IMR-90 (cell line): ENCODE results near the gene LCE1A. TPM values are rescaled to one million over a fixed set of nuclear protein-coding genes. Genes with fewer than 3 reads are reported as not detected.

Experiments used
- ATAC-seq: fragments of 200-7000 bp; cut with Tn5 transposase; 2 replicates; pipeline ENCODE4 v1.9.1; 2020; ENCODE audit warnings: low read depth, mild to moderate bottlenecking, moderate library complexity
- BruUV-seq: library from RNA; stranded (reverse); fragments of 400-500 nt; replicated peaks from 2 replicates; lab custom pipeline; 2021; lab: Mats Ljungman, UMichigan
- CTCF ChIA-PET: fragments of 300-600 bp; formaldehyde crosslinking; extraction: SDS; loops from one replicate; lab custom pipeline; 2021; ENCODE audit warnings: antibody characterized with exemption; lab: Yijun Ruan, JAX
- POLR2A ChIA-PET: fragments of 300-600 bp; sonication (Branson Sonifier 250); formaldehyde crosslinking; loops from one replicate; lab custom pipeline; 2022; ENCODE audit warnings: antibody characterized with exemption; ENCODE audit not compliant: unreplicated experiment; lab: Charles Lee
- DNase-seq: peaks from one replicate; pipeline ENCODE4 v3.0.0; 2013
- H2AFZ ChIP-seq: replicated peaks from 2 replicates; pipeline ENCODE3; 2013; ENCODE audit warnings: low read length, mild to moderate bottlenecking; ENCODE audit not compliant: poor library complexity
- H2AK5ac ChIP-seq: 2 replicates; pipeline ENCODE4 v1.6.1; 2013; ENCODE audit warnings: low read depth, low read length, inconsistent platforms
- H2AK9ac ChIP-seq: replicated peaks from 2 replicates; pipeline ENCODE3; 2013; ENCODE audit warnings: mild to moderate bottlenecking, low read depth, low read length, moderate library complexity; ENCODE audit not compliant: poor library complexity
- H2BK120ac ChIP-seq: 2 replicates; pipeline ENCODE4 v1.6.1; 2013; ENCODE audit warnings: low read depth, low read length, inconsistent platforms
- H2BK15ac ChIP-seq: 3 replicates; pipeline ENCODE4 v1.6.1; 2013; ENCODE audit warnings: low read depth, low read length, inconsistent platforms
- H2BK20ac ChIP-seq: 2 replicates; pipeline ENCODE4 v1.6.1; 2013; ENCODE audit warnings: low read depth, mild to moderate bottlenecking, inconsistent platforms, low read length, moderate library complexity
- H2BK5ac ChIP-seq: 2 replicates; pipeline ENCODE4 v1.6.1; 2013; ENCODE audit warnings: mild to moderate bottlenecking, low read depth, low read length, inconsistent platforms; ENCODE audit not compliant: poor library complexity, severe bottlenecking
- H3K14ac ChIP-seq: replicated peaks from 2 replicates; pipeline ENCODE4 v1.6.1; 2013; ENCODE audit warnings: low read depth, low read length, inconsistent platforms
- H3K18ac ChIP-seq: 2 replicates; pipeline ENCODE4 v1.6.1; 2013; ENCODE audit warnings: low read depth, low read length, control low read depth
- H3K23ac ChIP-seq: 2 replicates; pipeline ENCODE4 v1.6.1; 2013; ENCODE audit warnings: low read depth, low read length, inconsistent platforms
- H3K27ac ChIP-seq: 2 replicates; pipeline ENCODE4 v1.5.1; 2013; ENCODE audit warnings: mild to moderate bottlenecking, control low read depth, low read length; ENCODE audit not compliant: insufficient read depth
- H3K27me3 ChIP-seq: 2 replicates; pipeline ENCODE4 v1.6.1; 2013; ENCODE audit warnings: low read length; ENCODE audit not compliant: control insufficient read depth, insufficient read depth
- H3K36me3 ChIP-seq: 2 replicates; pipeline ENCODE4 v1.6.1; 2013; ENCODE audit warnings: low read length, mixed read lengths; ENCODE audit not compliant: control insufficient read depth, insufficient read depth
- H3K4ac ChIP-seq: 2 replicates; pipeline ENCODE4 v1.6.1; 2013; ENCODE audit warnings: low read depth, low read length, inconsistent platforms
- H3K4me1 ChIP-seq: 2 replicates; pipeline ENCODE4 v1.6.1; 2013; ENCODE audit warnings: low read length, mixed read lengths; ENCODE audit not compliant: control insufficient read depth, insufficient read depth
- H3K4me2 ChIP-seq: 2 replicates; pipeline ENCODE4 v1.6.1; 2013; ENCODE audit warnings: low read depth, mild to moderate bottlenecking, control low read depth, low read length, moderate library complexity
- H3K4me3 ChIP-seq: 2 replicates; pipeline ENCODE4 v1.5.1; 2013; ENCODE audit warnings: low read depth, mild to moderate bottlenecking, control low read depth, low read length, moderate library complexity; ENCODE audit not compliant: insufficient read depth
- H3K56ac ChIP-seq: 2 replicates; pipeline ENCODE4 v1.6.1; 2013; ENCODE audit warnings: low read length, inconsistent platforms; ENCODE audit not compliant: insufficient read depth; ENCODE audit errors: extremely low read depth
- H3K79me1 ChIP-seq, 2 experiments: 2 replicates each; pipeline ENCODE4 v1.6.1; 2013; ENCODE audit warnings: low read length in 2 of 2, inconsistent platforms in 1 of 2, low read depth in 1 of 2
- H3K9ac ChIP-seq: 2 replicates; pipeline ENCODE4 v1.6.1; 2013; ENCODE audit warnings: low read depth, low read length, control low read depth
- H3K9me1 ChIP-seq: 2 replicates; pipeline ENCODE4 v1.6.1; 2013; ENCODE audit warnings: low read length, inconsistent platforms; ENCODE audit not compliant: insufficient read depth
- H3K9me3 ChIP-seq: 2 replicates; pipeline ENCODE4 v1.6.1; 2013; ENCODE audit warnings: low read length; ENCODE audit not compliant: control insufficient read depth, insufficient read depth
- H4K20me1 ChIP-seq: 2 replicates; pipeline ENCODE4 v1.6.1; 2013; ENCODE audit warnings: low read length, inconsistent platforms; ENCODE audit not compliant: insufficient read depth
- H4K5ac ChIP-seq: 2 replicates; pipeline ENCODE4 v1.6.1; 2013; ENCODE audit warnings: mild to moderate bottlenecking, low read depth, low read length, control low read depth
- H4K8ac ChIP-seq, 2 experiments: 2 replicates each; pipeline ENCODE4 v1.6.1; 2013; ENCODE audit warnings: low read depth in 2 of 2, low read length in 2 of 2, control low read depth in 1 of 2, inconsistent platforms in 1 of 2
- H4K91ac ChIP-seq: 2 replicates; pipeline ENCODE4 v1.6.1; 2013; ENCODE audit warnings: low read depth, low read length, inconsistent platforms; ENCODE audit not compliant: insufficient read depth
- CEBPB ChIP-seq: IDR thresholded peaks from 2 replicates; pipeline ENCODE4 v1.6.1; 2012; ENCODE audit warnings: low read depth, low read length, improper control_type of control experiment
- ELK1 ChIP-seq: fragments of 150-350 bp; IDR thresholded peaks from 2 replicates; pipeline ENCODE4 v1.6.1; 2016; ENCODE audit warnings: low read depth, mild to moderate bottlenecking, low read length, moderate library complexity, borderline replicate concordance
- MAZ ChIP-seq: IDR thresholded peaks from 2 replicates; pipeline ENCODE4 v1.6.1; 2012; ENCODE audit warnings: low read depth, mild to moderate bottlenecking, low read length, improper control_type of control experiment, moderate library complexity, borderline replicate concordance
- MXI1 ChIP-seq: IDR thresholded peaks from 2 replicates; pipeline ENCODE4 v1.6.1; 2012; ENCODE audit warnings: low read depth, mild to moderate bottlenecking, low read length, moderate library complexity, borderline replicate concordance
- SMC3 ChIP-seq: fragments of 150-350 bp; IDR thresholded peaks from 2 replicates; pipeline ENCODE4 v1.6.1; 2016; ENCODE audit warnings: low read depth, mild to moderate bottlenecking, antibody characterized with exemption, low read length, moderate library complexity
- WGBS, 2 experiments: methylation state at CpG; one replicate each; pipeline versions ENCODE4 v1.1.5 to v1.1.7; 2013; ENCODE audit warnings: missing lambda C conversion rate in 2 of 2; ENCODE audit not compliant: insufficient read length in 1 of 2; ENCODE audit errors: extremely low coverage in 2 of 2; 5-methylcytosine and 5-hydroxymethylcytosine counted together
- dilution Hi-C: fragments of 300-500 bp; cut with HindIII; formaldehyde crosslinking; loops from one replicate; pipeline ENCODE4 v1.14.3; 2018; ENCODE audit warnings: low sequenced_read_pairs; ENCODE audit not compliant: unreplicated experiment
- in situ Hi-C: fragments of 300-500 bp; cut with MboI; formaldehyde crosslinking; loops from 3 replicates; pipeline ENCODE4 v1.14.3; 2019; ENCODE audit warnings: low sequenced_read_pairs, inconsistent platforms, mixed read lengths
- intact Hi-C: fragments of 100-400 bp; cut with micrococcal nuclease; formaldehyde crosslinking; loops from 2 replicates; pipeline ENCODE4 v1.10.0; 2022
- polyA plus RNA-seq, 3 experiments: library from polyadenylated mRNA; depleted of rRNA; stranded (reverse); fragments of >200 nt; gene quantifications; 2 replicates each; pipeline ENCODE4 v1.2.3, GENCODE V29; 2012; ENCODE audit warnings: low replicate concordance in 1 of 3
- total RNA-seq: library from RNA; depleted of rRNA; stranded (reverse); fragments of >200 nt; gene quantifications from 2 replicates; pipeline ENCODE4 v1.2.3, GENCODE V29; 2012
- TF ChIP-seq, protein P1 (sequence below): fragments of 150-350 bp; IDR thresholded peaks from 2 replicates; pipeline ENCODE4 v1.6.1; 2017; ENCODE audit warnings: mild to moderate bottlenecking, antibody characterized with exemption, low read length, low read depth

The LCE1A gene
- total and polyA plus RNA-seq, 2 of the 4 experiments (the other 2 are of a cell fraction) = not detected

GRCh38 chr1:152858062-152858461 is 30.8 kb downstream of the LCE1A start:
- H3K27me3 ChIP-seq = no peaks in the 10 kb centered on the region
- no peak overlapping the region for H2AK9ac ChIP-seq
- intact Hi-C loops (no loop called here), dilution Hi-C loops (no loop called here), in situ Hi-C loops (no loop called here)
- no peak overlapping the region for H3K18ac ChIP-seq
- H3K4ac ChIP-seq = no peak overlapping the region
- no peaks in the 10 kb centered on the region for H4K20me1 ChIP-seq
- CTCF ChIA-PET = no interaction called here
- DNase-seq = no peak
- no peak overlapping the region for H3K4me2 ChIP-seq
- H3K56ac ChIP-seq = no peak overlapping the region
- H3K9me1 ChIP-seq = no peaks in the 10 kb centered on the region
- H2BK15ac ChIP-seq = no peak overlapping the region
- BruUV-seq = no TSS peak
- H2BK20ac ChIP-seq = no peak overlapping the region
- H2AK5ac ChIP-seq = no peak overlapping the region
- no peak overlapping the region for H2BK120ac ChIP-seq
- H2AFZ ChIP-seq = no peak overlapping the region
- no peak for ATAC-seq
- H4K5ac ChIP-seq = no peak overlapping the region
- no peaks in the 10 kb centered on the region for H3K36me3 ChIP-seq
- no peak overlapping the region for H3K9ac ChIP-seq
- no peak overlapping the region for H2BK5ac ChIP-seq
- POLR2A ChIA-PET = no interaction called here
- no peaks in the 10 kb centered on the region for H3K79me1 ChIP-seq
- H3K23ac ChIP-seq = no peak overlapping the region
- H3K27ac ChIP-seq = no peak overlapping the region
- no CpG with 5 or more reads among the region's 1 CpG for WGBS, 2 experiments
- H3K9me3 ChIP-seq = no peaks in the 10 kb centered on the region
- H3K14ac ChIP-seq = no peak overlapping the region
- H4K91ac ChIP-seq = no peak overlapping the region
- H3K4me3 ChIP-seq = no peak overlapping the region
- H3K4me1 ChIP-seq = no peaks in the 10 kb centered on the region
- TF ChIP-seq MAZ = no peak
- no peak for TF ChIP-seq CEBPB
- TF ChIP-seq, protein P1, sequence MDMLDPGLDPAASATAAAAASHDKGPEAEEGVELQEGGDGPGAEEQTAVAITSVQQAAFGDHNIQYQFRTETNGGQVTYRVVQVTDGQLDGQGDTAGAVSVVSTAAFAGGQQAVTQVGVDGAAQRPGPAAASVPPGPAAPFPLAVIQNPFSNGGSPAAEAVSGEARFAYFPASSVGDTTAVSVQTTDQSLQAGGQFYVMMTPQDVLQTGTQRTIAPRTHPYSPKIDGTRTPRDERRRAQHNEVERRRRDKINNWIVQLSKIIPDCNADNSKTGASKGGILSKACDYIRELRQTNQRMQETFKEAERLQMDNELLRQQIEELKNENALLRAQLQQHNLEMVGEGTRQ = no peak
- TF ChIP-seq ELK1 = no peak
- TF ChIP-seq SMC3 = no peak
- TF ChIP-seq MXI1 = no peak
- H4K8ac ChIP-seq = no peak overlapping the region
